Endothelial cell of umbilical vein (primary cell): ENCODE measurements around the gene OLIG3. TPM values are rescaled to one million over a fixed set of nuclear protein-coding genes. Genes with fewer than 3 reads are reported as not detected.
A peak's percentile ranks its signal among the peaks of the same experiment; 100 is the strongest.

Source experiments
- BruUV-seq: library from RNA; stranded (reverse); fragments of 400-500 nt; replicated peaks from 2 replicates; lab custom pipeline; 2021; lab: Mats Ljungman, UMichigan
- CTCF ChIA-PET: fragments of 300-600, 350-600 bp; sonication (Branson Sonifier 250); formaldehyde crosslinking; loops from one replicate; lab custom pipeline; 2021; ENCODE audit warnings: antibody characterized with exemption, inconsistent platforms; lab: Charles Lee
- POLR2A ChIA-PET: fragments of 300-600, 350-600 bp; sonication (Branson Sonifier 250); formaldehyde crosslinking; loops from one replicate; lab custom pipeline; 2021; ENCODE audit warnings: antibody characterized with exemption, inconsistent platforms; lab: Charles Lee
- DNase-seq: peaks from one replicate; pipeline ENCODE4 v3.0.0-alpha.2; 2011; ENCODE audit warnings: low read depth, low spot score
- FAIRE-seq: peaks from 2 replicates; lab custom pipeline; 2011; peaks lifted over from hg19 to GRCh38; lab: Jason Lieb, UNC
- H2AFZ ChIP-seq: 2 replicates; pipeline ENCODE4 v1.6.0; 2012; ENCODE audit warnings: low read depth, low read length, control low read depth, inconsistent platforms
- H3K27ac ChIP-seq: 2 replicates; pipeline ENCODE4 v1.5.1; 2011; ENCODE audit warnings: low read depth, mild to moderate bottlenecking, control low read depth, low read length, moderate library complexity; ENCODE audit not compliant: insufficient read depth
- H3K27me3 ChIP-seq, 2 experiments: 2 replicates each; pipeline versions ENCODE4 v1.6.0 to v1.6.1; 2011; ENCODE audit warnings: low read length in 2 of 2, mixed read lengths in 1 of 2; ENCODE audit not compliant: control insufficient read depth in 2 of 2, insufficient read depth in 2 of 2
- H3K36me3 ChIP-seq, 2 experiments: 2 replicates in 1 of 2; 3 replicates in 1 of 2; pipeline ENCODE4 v1.5.1; 2011; ENCODE audit warnings: low read length in 2 of 2, mild to moderate bottlenecking in 1 of 2, moderate library complexity in 1 of 2; ENCODE audit not compliant: control insufficient read depth in 2 of 2, insufficient read depth in 2 of 2; ENCODE audit errors: extremely low read depth in 1 of 2
- H3K4me1 ChIP-seq: 3 replicates; pipeline ENCODE4 v1.5.1; 2011; ENCODE audit warnings: mild to moderate bottlenecking, low read length; ENCODE audit not compliant: control insufficient read depth, insufficient read depth; ENCODE audit errors: extremely low read depth
- H3K4me2 ChIP-seq: 2 replicates; pipeline ENCODE4 v1.6.1; 2011; ENCODE audit warnings: low read length, control low read depth, mixed read lengths; ENCODE audit not compliant: insufficient read depth
- H3K4me3 ChIP-seq, 3 experiments: fragments of 200-600 bp in 1 of 3; sonication (generic), shearing (Covaris generic) in 1 of 3; replicated peaks in 1 of 3; 2 replicates each; pipeline ENCODE4 v1.5.1; 2011 to 2016; ENCODE audit warnings: control low read depth in 3 of 3, low read length in 3 of 3, mild to moderate bottlenecking in 2 of 3, inconsistent platforms in 1 of 3, low read depth in 1 of 3, moderate library complexity in 1 of 3; ENCODE audit not compliant: insufficient read depth in 1 of 3
- H3K79me2 ChIP-seq: 2 replicates; pipeline ENCODE4 v1.6.0; 2012; ENCODE audit warnings: low read length, inconsistent platforms; ENCODE audit not compliant: control insufficient read depth, insufficient read depth
- H3K9ac ChIP-seq: replicated peaks from 2 replicates; pipeline ENCODE3; 2011; ENCODE audit warnings: low read length, control low read depth; ENCODE audit not compliant: insufficient read depth; ENCODE audit errors: extremely low read depth
- H3K9me1 ChIP-seq: replicated peaks from 3 replicates; pipeline ENCODE4 v1.6.0; 2011; ENCODE audit warnings: mild to moderate bottlenecking, low read length; ENCODE audit not compliant: control insufficient read depth, insufficient read depth; ENCODE audit errors: extremely low read depth
- H3K9me3 ChIP-seq: replicated peaks from 2 replicates; pipeline ENCODE4 v1.5.1; 2012; ENCODE audit warnings: low read length, inconsistent platforms; ENCODE audit not compliant: control insufficient read depth, insufficient read depth
- H4K20me1 ChIP-seq: replicated peaks from 2 replicates; pipeline ENCODE3; 2011; ENCODE audit warnings: mild to moderate bottlenecking, low read length; ENCODE audit not compliant: control insufficient read depth, insufficient read depth; ENCODE audit errors: extremely low read depth
- EZH2 ChIP-seq: IDR thresholded peaks from 2 replicates; pipeline ENCODE4 v1.6.1; 2012; ENCODE audit warnings: borderline replicate concordance, low read depth, mild to moderate bottlenecking, moderate library complexity, low read length, inconsistent platforms; ENCODE audit not compliant: severe bottlenecking
- FOS ChIP-seq: IDR thresholded peaks from 2 replicates; pipeline ENCODE4 v1.6.1; 2011; ENCODE audit warnings: mild to moderate bottlenecking, low read length, moderate library complexity, borderline replicate concordance; ENCODE audit not compliant: insufficient read depth
- GATA2 ChIP-seq: IDR thresholded peaks from 2 replicates; pipeline ENCODE4 v1.7.0; 2011; ENCODE audit warnings: low read depth, mild to moderate bottlenecking, moderate library complexity, mixed read lengths, low read length; ENCODE audit not compliant: insufficient read length, insufficient read depth
- JUN ChIP-seq: IDR thresholded peaks from 2 replicates; pipeline ENCODE4 v1.6.1; 2011; ENCODE audit warnings: borderline replicate concordance, low read depth; ENCODE audit not compliant: insufficient read length, insufficient read depth
- MAX ChIP-seq: IDR thresholded peaks from 2 replicates; pipeline ENCODE4 v1.6.1; 2011; ENCODE audit not compliant: insufficient read depth, insufficient read length
- MYC ChIP-seq: IDR thresholded peaks from one replicate; pipeline ENCODE4 v1.6.1; 2011; ENCODE audit warnings: mild to moderate bottlenecking, low read depth, low read length
- POLR2A ChIP-seq: IDR thresholded peaks from 2 replicates; pipeline ENCODE4 v1.6.1; 2012; ENCODE audit warnings: low read depth, mild to moderate bottlenecking, control low read depth, low read length
- POLR2AphosphoS5 ChIP-seq: IDR thresholded peaks from 2 replicates; pipeline ENCODE4 v1.6.1; 2012; ENCODE audit warnings: low read depth, mild to moderate bottlenecking, control low read depth, low read length, moderate library complexity; ENCODE audit not compliant: insufficient read depth
- dilution Hi-C: fragments of 300-500 bp; cut with MboI; formaldehyde crosslinking; loops from one replicate; pipeline ENCODE4 v1.15.0; 2019; ENCODE audit warnings: low sequenced_read_pairs; ENCODE audit not compliant: extremely low pct_ligation_motif_present
- intact Hi-C: fragments of 100-400 bp; cut with micrococcal nuclease; formaldehyde crosslinking; loops from one replicate; pipeline ENCODE4 v1.10.0; 2022
- polyA plus RNA-seq, 4 experiments: library from polyadenylated mRNA; depleted of rRNA in 3 of 4; stranded (reverse) in 3 of 4; unstranded in 1 of 4; fragments of >200 nt; gene quantifications; 2 replicates each; pipeline versions ENCODE4 v1.2.1 to v1.2.3, GENCODE V29; 2011 to 2012; ENCODE audit warnings: missing spikeins in 1 of 4
- total RNA-seq: library from RNA; stranded (reverse); gene quantifications from 2 replicates; pipeline ENCODE4 v1.2.3, GENCODE V29; 2021
- TF ChIP-seq, protein P1 (sequence below), 2 donors: IDR thresholded peaks; 1 replicate in 1 of 2; 2 replicates in 1 of 2; pipeline ENCODE4 v1.5.1; 2011; ENCODE audit warnings: low read length in 2 of 2, mild to moderate bottlenecking in 2 of 2, moderate library complexity in 2 of 2, control low read depth in 1 of 2, inconsistent platforms in 1 of 2, low read depth in 1 of 2; ENCODE audit not compliant: insufficient read depth in 1 of 2; ENCODE audit errors: extremely low read depth in 1 of 2

The OLIG3 gene
- total and polyA plus RNA-seq, 2 donors (not counting 3 experiments of a cell fraction or from before 2014, with no cell fraction given), result not detected

DNA sequence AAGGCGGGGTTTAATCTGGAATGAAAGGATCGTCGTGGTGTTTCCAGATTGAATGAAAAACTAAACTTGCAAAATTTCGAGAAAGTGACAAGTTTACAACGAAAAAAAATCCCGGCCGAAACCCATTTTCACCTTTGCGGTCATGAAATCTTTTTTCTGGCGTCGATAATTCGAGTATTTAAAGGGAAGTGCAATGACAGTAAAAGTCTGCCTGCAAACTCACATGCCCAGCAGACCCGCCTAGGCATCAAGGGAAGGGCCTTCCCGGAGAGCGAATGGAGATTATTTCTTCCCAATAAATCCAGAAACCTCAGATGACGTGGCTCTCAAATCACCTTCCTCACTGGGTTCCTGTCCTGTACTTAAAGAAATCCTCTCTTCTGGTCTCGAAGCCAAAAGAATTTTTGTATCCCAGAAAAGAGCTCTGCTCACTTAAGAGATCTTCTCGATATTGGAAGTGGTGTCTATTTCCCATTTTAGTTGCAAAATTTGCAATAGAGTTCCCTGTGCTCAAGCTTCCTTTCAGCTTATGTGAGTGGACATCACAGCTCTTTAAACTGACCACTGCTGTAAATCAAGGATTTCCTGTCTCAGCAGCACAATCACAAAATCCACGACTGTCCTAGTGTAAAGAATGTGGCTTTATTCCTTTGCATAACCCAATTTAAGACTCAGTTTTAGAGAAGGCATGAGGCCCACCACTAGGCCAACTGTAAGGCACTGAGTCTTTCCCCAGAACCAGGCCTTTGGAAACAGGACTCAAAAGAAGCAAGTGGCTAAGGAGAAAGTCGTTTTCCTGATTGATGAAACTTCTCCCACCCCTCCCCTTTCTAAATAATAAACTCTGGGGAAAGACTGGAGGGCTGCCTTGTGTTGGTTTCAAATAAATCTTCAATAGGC lies 3.9 kb downstream of the OLIG3 start:
- no TSS peak for BruUV-seq
- POLR2A ChIA-PET, result no interaction called here
- intact Hi-C loops, result loop anchor here (10.0 kb wide), 1 partner anchor 215 kb away; no protein-coding TSS in a partner anchor
- no peaks in the 10 kb centered on the region for H3K36me3 ChIP-seq
- no peaks in the 10 kb centered on the region for H3K79me2 ChIP-seq
- no peaks in the 10 kb centered on the region for H4K20me1 ChIP-seq
- no peak overlapping the region for H3K27ac ChIP-seq
- no peaks in the 10 kb centered on the region for H3K4me1 ChIP-seq
- no peak overlapping the region for H3K4me2 ChIP-seq
- H3K9ac ChIP-seq, result no peak overlapping the region
- dilution Hi-C loops, result no loop called here
- H3K4me3 ChIP-seq, result no peak overlapping the region
- H3K9me3 ChIP-seq, result no peaks in the 10 kb centered on the region
- no peak for TF ChIP-seq FOS
- no peak for FAIRE-seq
- peaks cover 92 to 100% of the 10 kb centered on the region in 2 experiments for H3K27me3 ChIP-seq
- no peak for DNase-seq
- no peak overlapping the region for H2AFZ ChIP-seq
- H3K9me1 ChIP-seq, result no peaks in the 10 kb centered on the region
- CTCF ChIA-PET, result no interaction called here

DNA sequence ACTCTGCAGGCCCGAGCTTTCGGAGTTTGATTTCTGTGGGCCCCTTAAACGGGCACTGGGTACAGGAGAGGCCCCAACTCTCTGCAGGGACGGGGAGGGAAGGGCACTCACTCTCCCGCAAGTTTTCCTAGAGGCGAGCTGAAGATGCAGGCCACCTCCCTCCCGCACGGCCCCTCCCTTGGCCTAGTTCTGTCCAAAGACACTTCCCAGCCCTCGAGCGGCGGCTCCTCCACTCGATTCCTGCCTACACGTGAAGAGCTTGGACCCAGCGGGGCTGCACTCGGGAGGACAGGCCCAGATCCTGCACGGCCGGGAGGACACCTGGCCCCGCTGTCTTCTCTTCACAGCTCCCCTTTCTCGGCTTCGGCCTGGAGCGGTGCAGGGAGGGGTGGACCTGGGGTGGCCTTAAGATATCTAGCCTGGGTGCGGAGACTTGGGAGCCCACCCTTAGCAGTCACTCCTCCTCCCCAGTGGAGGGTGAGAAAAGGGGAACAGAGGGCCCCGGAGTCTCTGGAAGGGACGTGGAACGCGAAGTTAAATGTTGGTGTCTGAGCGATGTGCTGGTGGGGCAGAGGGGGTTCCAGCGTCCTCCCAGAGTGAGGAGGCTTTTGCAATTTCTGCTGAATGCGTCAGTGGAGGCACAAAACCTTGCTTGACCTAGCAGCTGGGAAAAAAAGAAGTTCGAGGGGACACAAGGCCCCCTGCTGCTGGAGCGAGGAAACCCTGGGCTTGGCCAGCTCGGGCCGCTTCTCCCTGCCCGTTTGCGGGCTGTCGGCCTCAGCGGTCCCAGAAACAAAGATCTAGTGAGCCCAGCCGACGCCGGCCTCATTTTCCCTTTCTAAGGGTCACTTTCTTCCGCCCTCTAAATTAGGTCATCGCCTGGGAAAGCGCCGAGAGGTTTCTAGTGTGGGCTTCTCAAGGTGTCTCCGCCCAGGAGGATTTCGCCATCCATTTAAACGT lies 4.9 kb downstream of the OLIG3 start:
- Histone ChIP-seq H3K9me1 (no peaks in the 10 kb centered on the region), H3K4me2 (no peak overlapping the region), H3K4me3 (no peak overlapping the region), H3K9me3 (no peaks in the 10 kb centered on the region), H3K4me1 (no peaks in the 10 kb centered on the region), H4K20me1 (no peaks in the 10 kb centered on the region), H3K27me3 (peaks cover 84 to 91% of the 10 kb centered on the region in 2 experiments), H3K36me3 (no peaks in the 10 kb centered on the region), H2AFZ (no peak overlapping the region), H3K9ac (no peak overlapping the region), H3K27ac (no peak overlapping the region), H3K79me2 (no peaks in the 10 kb centered on the region)
- ChIA-PET CTCF (no interaction called here), POLR2A (no interaction called here)
- TF ChIP-seq POLR2A, result no peak
- TF ChIP-seq FOS, result no peak
- peak; percentile 71 for TF ChIP-seq EZH2
- no peak for TF ChIP-seq MAX
- TF ChIP-seq POLR2AphosphoS5, result no peak
- no peak for TF ChIP-seq JUN
- TF ChIP-seq, protein P1, sequence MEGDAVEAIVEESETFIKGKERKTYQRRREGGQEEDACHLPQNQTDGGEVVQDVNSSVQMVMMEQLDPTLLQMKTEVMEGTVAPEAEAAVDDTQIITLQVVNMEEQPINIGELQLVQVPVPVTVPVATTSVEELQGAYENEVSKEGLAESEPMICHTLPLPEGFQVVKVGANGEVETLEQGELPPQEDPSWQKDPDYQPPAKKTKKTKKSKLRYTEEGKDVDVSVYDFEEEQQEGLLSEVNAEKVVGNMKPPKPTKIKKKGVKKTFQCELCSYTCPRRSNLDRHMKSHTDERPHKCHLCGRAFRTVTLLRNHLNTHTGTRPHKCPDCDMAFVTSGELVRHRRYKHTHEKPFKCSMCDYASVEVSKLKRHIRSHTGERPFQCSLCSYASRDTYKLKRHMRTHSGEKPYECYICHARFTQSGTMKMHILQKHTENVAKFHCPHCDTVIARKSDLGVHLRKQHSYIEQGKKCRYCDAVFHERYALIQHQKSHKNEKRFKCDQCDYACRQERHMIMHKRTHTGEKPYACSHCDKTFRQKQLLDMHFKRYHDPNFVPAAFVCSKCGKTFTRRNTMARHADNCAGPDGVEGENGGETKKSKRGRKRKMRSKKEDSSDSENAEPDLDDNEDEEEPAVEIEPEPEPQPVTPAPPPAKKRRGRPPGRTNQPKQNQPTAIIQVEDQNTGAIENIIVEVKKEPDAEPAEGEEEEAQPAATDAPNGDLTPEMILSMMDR (IDR thresholded peaks at IDR 0.05; ENCODE audit: extremely low read depth in 1 of 2, insufficient read depth in 1 of 2, low read depth in 1 of 2, low read length in 2 of 2), result peak in 1 of 2 donors; percentile 6
- TF ChIP-seq GATA2, result no peak
- TF ChIP-seq MYC, result no peak
- dilution Hi-C loops (no loop called here), intact Hi-C loops (loop anchor here (10.0 kb wide), 1 partner anchor 215 kb away; no protein-coding TSS in a partner anchor)
- DNase-seq (no peak), FAIRE-seq (no peak)
- no TSS peak for BruUV-seq
